GM08714 (cell line): ENCODE data around the gene TRMT44.
"Not testable (repeated sequence)": the region's sequence is repeated elsewhere in the genome, so short reads cannot be mapped to it uniquely, and the experiment has no call there.

ENCODE experiments used
- H3K4me3 ChIP-seq: fragments of 200-500 bp; sonication (Bioruptor generic); 2 replicates; pipeline ENCODE4 v1.5.1; 2014; ENCODE audit warnings: mild to moderate bottlenecking, low read length, inconsistent platforms
- ZNF274 ChIP-seq: IDR thresholded peaks from 2 replicates; pipeline ENCODE4 v1.6.1; 2012; ENCODE audit warnings: mild to moderate bottlenecking, low read depth, low read length

The TRMT44 gene

DNA sequence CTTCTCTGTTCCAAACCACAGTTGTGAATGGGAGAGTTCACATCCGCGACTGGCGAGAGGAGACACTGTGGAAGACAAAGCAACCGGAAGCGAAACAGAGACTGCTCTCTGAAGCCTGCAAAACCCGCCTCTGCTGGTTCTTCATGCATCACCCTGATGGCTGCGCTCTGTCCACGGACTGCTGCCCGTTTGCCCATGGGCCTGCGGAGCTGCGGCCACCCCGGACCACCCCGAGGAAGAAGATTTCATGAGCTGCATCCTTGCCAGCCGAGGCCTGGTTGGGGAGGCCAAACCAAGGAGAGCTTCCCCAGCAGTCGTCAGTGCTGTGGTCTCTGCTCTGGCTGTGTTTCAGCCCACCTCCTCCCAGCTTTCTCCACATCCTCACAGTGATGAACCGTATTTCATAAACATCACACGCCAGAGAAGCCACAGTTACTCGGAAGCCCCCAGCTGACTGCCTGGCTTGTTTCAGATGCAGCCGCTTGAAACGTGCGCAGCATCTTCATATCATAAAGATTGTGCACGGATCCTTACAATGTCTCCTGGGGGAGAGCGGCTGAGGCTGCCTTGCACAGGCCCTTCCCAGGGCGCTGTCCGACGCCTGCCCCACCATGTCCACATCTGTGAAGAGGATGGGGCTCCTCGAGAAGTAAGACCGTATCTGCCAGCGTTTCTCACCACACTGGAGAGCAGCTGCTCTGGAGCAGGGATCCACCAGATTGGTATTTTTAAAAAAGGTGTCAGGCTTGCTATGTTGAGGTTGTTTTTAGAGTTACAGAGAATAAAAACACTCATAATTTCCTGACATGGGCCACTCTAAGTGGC lies 35.4 kb downstream of the TRMT44 start:
- no peak for TF ChIP-seq ZNF274

DNA sequence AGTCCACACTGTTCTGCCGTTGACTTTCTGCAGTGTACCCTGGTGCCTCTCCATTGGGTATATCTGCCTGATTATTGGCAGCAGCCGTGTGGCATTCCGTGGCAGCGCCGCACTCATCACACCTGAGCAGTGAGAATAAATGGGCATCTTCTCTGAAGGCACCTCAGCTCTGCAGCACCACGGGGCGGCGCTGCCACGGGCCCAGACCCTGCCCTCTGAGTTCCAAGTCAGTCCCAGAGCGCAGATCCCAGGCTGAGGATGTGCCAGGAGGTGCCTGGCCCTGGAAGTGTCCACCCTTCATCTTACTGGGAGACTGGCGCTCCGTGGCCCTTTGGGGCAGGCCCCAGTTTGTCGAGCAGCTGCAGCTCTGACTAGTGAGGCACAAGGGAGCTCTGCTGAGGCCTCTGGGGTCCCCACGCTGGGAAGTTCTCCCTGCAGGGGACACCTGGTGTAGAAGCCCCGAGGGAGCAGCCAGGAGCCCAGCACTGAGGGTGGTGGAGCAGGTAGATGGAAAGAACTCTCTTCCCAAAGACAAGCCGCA lies 36.6 kb downstream of the TRMT44 start:
- no peak overlapping the region for H3K4me3 ChIP-seq
- no peak for TF ChIP-seq ZNF274

More for the DNA sequence above, 35.4 kb downstream of the TRMT44 start:
- no peak overlapping the region for H3K4me3 ChIP-seq

DNA sequence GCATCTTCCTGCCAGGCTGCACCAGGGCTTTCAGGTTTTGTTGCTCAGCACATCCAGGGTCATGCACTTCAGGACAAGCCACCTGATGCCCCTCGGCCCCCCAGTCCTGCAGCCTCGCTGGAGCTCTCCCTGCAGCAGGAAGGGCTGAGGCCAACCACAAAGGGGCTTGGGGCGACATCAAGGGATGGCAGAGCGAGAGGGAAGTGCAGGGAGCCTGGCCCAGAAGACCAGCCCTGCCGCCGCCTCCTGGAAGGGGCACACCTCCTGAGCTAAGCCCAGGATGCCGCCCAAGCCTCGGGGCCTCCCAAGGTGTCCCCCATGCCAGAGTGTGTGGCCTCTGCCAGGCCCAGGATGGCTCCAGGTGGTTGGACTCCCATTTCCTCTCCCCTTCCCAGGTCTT lies 37.1 kb downstream of the TRMT44 start:
- TF ChIP-seq ZNF274, result no peak
- no peak overlapping the region for H3K4me3 ChIP-seq

DNA sequence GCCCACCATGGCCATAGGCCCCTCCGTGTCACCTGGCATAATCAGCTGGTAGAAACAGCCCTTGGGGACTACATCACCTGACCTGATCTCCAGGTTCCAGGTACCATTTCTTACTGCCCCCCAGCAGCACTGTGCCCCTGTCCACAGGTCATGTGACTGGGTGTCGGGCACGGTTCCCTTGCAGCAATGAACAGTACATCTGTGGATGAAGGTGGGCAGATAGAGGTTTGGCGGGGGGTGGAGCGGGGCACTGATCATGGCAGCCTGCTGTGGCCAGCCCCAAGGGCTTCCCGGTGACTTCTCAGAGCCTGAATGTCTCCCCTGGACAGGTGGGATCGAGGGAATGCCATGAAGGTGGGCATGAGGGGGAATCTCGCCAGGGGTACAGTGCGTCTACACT lies 37.8 kb downstream of the TRMT44 start:
- TF ChIP-seq ZNF274, result no peak
- no peak overlapping the region for H3K4me3 ChIP-seq

DNA sequence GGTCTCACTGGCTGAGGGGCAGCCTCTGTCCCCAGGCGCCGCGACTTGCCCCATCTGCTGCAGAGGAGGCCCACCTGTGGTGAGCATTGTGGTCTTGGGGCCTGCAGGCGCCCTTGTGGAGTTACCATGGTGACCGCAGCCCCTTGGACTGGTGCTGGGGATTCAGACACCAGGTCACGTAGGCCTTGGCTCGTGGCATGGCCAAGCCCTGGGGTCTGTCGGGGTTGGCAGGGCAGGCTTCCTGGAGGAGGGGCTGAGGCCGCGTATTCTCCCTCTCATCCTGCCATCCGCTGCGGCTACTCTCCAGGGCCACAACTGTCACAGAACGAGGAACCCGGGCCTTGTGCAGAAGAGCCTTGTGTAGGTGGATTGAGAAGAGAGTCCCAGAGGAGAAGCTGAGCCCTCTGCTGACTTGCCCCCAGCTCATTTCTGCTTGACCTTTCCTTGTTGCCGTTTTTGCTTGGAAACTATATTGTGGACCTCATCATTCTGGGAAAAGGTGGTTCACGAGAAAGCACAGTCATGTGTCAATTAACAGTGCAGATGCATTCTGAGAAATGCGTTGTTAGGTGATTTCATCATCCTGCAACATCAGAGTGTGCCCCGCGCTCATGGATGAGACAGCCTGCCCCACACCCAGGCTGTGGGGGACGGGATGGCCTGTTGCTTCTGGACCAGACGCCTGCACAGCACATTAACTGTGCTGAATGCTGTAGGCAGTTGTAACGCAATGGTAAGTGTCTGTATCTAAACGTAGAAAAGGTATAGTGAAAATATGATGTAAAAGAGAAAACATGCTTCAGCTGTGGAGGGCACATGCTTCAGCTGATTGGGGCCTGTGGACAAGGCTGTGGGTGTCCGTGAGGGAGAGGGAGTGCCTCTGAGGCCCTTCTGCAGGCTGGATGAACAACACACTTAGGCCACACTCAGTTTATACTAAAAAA lies 38.5 kb downstream of the TRMT44 start:
- no peak overlapping the region for H3K4me3 ChIP-seq
- TF ChIP-seq ZNF274, result no peak

DNA sequence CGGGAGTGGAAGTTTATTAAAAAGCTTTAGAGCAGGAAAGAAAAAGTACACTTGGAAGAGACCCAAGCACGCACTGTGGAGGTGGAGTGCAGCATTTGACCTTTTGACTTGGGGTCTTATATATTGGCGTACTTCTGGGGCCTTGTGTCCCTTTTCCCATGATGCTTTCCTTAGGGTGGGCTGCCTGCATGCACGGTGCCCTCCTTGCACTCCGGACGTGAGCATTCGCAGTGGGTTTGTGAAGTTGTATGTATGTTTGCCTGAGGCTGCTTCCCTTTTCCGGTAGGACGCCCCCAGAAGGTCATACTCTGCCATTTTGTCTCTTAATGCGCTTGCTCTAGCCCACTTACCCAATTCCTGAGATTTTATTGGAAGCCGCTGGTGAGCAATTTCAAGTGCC lies 39.6 kb downstream of the TRMT44 start:
- TF ChIP-seq ZNF274, result no peak
- no peak overlapping the region for H3K4me3 ChIP-seq

DNA sequence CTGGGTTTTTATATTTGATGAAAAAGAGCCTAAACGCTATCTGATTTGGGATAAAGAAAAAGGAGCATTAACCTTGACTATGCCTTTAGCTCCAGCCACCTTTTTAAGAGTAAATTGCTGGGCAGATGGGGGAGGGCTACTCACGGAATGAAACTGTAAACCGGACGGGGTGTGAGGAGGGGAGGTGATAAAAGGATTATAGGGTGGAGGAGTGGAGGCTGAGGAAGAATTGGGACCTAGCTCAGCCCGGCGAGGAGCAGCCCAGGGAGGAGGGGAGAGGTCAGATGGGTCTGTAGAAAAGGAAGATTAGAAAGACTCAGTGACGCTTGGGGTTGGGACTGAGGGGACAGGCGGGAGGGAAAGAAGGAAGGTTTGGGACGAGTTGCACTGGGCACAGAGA lies 46.1 kb downstream of the TRMT44 start:
- not testable (repeated sequence) for H3K4me3 ChIP-seq

DNA sequence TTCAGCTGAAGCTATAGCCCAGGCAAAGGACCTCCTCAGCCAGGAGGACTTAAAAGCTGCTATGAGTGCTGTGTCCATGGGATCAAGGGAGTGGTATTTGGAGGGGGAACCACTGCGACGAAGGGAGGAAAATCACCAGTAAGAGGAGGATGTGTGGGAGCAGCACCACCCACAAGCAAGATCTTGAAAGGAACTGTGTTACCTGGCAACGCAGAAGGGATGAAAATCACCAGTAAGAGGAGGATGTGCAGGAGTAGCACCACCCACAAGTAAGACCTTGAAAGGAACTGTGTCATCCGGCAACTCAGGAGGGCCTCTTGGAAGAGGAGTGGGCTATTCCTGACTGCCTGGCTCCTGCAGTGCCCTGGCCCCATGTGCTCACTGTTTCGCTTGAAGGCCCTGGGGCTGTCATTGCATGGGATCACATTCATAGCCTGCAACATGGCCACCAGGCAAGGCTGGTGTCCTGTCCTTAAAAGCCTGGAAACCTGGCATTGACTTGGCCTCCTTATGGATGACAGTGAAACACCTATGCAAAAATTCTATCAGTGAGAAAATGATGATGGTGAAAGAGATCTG lies 48.3 kb downstream of the TRMT44 start:
- no peak for TF ChIP-seq ZNF274
- no peak overlapping the region for H3K4me3 ChIP-seq

DNA sequence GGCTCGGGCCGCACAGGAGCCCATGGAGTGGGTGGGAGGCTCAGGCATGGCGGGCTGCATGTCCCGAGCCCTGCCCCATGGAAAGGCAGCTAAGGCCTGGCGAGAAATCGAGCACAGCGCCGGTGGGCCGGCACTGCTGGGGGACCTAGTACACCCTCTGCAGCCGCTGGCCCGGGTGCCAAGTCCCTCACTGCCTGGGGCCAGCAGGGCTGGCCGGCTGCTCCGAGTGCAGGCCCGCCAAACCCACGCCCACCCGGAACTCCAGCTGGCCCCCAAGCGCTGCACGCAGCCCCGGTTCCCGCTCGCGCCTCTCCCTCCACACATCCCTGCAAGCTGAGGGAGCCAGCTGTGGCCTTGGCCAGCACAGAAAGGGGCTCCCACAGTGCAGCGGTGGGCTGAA lies 50.9 kb downstream of the TRMT44 start:
- H3K4me3 ChIP-seq, result not testable (repeated sequence)

DNA sequence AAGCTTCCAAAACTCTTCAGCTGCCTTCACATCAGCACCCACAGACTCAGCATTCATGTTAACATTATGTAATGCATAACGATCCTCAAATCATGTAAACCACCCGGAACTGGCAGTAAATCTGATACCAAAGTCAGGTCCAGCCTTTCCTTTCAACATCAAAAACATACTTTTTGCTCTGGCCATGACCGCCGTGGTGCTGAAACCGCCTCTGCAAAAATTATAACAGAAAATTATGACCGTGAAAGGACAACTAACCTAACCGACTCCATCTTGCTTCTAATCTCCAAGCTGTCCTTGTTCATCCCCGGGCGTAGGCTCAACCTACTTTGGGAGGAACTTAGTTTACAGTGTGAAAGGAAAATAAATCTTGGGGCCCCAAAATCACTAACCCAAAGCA lies 51.6 kb downstream of the TRMT44 start:
- no peak overlapping the region for H3K4me3 ChIP-seq
- TF ChIP-seq ZNF274, result no peak

DNA sequence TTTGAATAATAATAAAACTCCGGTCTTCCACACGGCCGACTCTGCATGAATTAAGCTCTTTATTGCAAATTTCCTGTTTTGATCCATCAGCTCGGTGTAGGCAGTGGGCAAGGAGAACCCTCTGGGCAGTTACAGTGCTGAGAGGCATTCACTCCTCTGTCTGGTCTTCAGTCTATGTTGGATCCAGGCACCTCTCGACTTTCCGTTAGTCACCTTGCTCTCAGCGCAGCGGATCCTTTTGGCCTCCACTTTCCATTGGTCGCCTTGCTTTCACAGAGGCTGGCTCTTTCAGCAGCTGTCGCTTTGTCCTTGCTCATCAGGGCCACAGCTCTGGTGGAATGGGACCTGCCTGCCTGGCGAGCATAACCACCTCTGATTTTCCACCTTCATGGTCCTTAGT lies 52.9 kb downstream of the TRMT44 start:
- no peak for TF ChIP-seq ZNF274
- H3K4me3 ChIP-seq, result no peak overlapping the region

DNA sequence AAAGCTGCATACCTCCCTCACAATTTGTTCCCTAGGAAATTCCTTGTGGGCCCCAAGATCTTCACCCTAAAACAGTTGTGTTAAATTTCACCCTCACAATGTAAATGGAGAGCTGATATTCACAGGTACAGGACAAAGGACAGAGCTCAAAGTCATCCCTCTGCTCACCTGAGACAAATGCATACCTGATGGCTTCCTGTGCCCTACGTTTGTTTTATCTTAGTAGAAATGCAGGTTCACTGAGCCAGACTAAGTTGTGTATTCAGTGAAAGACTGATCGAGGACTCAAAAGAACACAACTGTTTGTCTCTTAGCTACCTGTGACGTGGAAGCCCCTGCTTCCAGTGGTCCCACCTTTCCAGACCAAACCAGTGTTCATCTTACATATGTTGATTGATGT lies 53.6 kb downstream of the TRMT44 start:
- no peak overlapping the region for H3K4me3 ChIP-seq
- TF ChIP-seq ZNF274, result no peak

DNA sequence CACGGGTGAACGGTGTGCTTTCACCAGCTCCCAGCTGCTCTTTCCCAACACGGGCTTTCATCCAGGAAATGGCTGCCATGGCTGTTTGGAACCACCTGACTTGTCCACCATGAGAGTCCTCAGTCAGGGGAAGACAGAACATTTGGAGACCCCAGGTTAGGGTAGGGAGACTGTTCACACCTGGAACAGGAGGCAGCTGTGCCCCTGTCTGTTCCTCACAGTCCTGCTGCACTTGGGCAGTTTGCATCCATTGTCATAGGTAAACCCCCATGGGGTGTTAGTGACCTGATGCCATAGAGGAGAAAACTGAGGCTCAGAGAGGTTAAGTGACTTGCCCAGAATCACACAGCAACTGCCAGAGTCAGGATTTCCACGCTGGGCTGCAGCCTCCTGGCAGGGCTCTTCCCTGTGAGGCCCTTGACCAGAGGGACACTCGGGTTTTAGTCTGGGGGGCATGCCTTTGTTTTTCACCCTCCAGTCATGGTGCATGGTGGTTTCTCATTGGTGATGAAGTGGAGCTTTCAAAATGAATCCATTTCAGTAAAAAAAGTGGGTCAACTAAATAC lies 54.5 kb downstream of the TRMT44 start:
- no peak for TF ChIP-seq ZNF274

DNA sequence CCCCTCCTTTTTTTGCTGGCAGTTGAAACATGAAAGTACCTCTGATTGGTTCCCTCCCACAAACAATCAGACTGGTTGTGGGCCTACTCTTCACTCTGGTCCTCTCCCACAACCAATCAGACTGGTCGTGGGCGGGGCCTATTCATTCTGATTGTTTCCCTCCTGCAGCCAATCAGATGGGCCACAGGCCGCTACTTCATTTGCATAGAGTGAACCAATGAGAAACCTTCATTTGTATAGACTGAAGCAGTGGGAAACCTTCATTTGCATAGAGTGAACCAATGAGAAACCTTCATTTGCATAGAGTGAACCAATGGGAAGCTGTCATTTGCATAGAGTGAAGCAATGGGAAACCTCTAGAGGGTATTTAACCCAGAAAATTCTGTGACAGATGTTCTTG lies 55.2 kb downstream of the TRMT44 start:
- no peak overlapping the region for H3K4me3 ChIP-seq
- TF ChIP-seq ZNF274, result no peak

More for the DNA sequence above, 54.5 kb downstream of the TRMT44 start:
- H3K4me3 ChIP-seq, result no peak overlapping the region
